Measurements from ENCODE around the gene TNFRSF12A. TPM values are rescaled to one million over a fixed set of nuclear protein-coding genes. Genes with fewer than 3 reads are reported as not detected.
A peak's percentile ranks its signal among the peaks of the same experiment; 100 is the strongest.

Gene TNFRSF12A
- total and polyA plus RNA-seq, 2 of the 13 experiments (the other 11 are each of a cell fraction or from before 2014, with no cell fraction given): 61.9 to 66.0 TPM

- TF ChIP-seq ZNF609 (CRISPR knock-in tag; IDR thresholded peaks at IDR 0.05; ENCODE audit: borderline replicate concordance) (no peak), ZNF562 (CRISPR knock-in tag; IDR thresholded peaks at IDR 0.05; ENCODE audit: borderline replicate concordance) (no peak), PRMT3 (CRISPR knock-in tag; IDR thresholded peaks at IDR 0.05; ENCODE audit: borderline replicate concordance, low read depth) (no peak), NR2F1 (CRISPR knock-in tag; IDR thresholded peaks at IDR 0.05) (0 out of 4 replicates have a peak, but pooled peaks of 1 of the 2 experiments have one; percentile 4), SRF (IDR thresholded peaks at IDR 0.05; ENCODE audit: low read depth, low read length) (no peak), ZBTB3 (CRISPR knock-in tag; IDR thresholded peaks at IDR 0.05; ENCODE audit: borderline replicate concordance, low read depth) (no peak), MATR3 (CRISPR knock-in tag; IDR thresholded peaks at IDR 0.05) (no peak), ZNF570 (CRISPR knock-in tag; IDR thresholded peaks at IDR 0.05; ENCODE audit: borderline replicate concordance) (no peak), RELA (CRISPR knock-in tag; IDR thresholded peaks at IDR 0.05) (no peak), NFRKB (IDR thresholded peaks at IDR 0.05) (no peak), ZNF577 (CRISPR knock-in tag; IDR thresholded peaks at IDR 0.05; ENCODE audit: borderline replicate concordance, low read depth) (no peak), ZSCAN9 (CRISPR knock-in tag; IDR thresholded peaks at IDR 0.05; ENCODE audit: borderline replicate concordance) (no peak), ZC3H13 (CRISPR knock-in tag; IDR thresholded peaks at IDR 0.05) (no peak)
- TF ChIP-seq, protein P1, sequence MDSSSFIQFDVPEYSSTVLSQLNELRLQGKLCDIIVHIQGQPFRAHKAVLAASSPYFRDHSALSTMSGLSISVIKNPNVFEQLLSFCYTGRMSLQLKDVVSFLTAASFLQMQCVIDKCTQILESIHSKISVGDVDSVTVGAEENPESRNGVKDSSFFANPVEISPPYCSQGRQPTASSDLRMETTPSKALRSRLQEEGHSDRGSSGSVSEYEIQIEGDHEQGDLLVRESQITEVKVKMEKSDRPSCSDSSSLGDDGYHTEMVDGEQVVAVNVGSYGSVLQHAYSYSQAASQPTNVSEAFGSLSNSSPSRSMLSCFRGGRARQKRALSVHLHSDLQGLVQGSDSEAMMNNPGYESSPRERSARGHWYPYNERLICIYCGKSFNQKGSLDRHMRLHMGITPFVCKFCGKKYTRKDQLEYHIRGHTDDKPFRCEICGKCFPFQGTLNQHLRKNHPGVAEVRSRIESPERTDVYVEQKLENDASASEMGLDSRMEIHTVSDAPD (CRISPR knock-in tag; IDR thresholded peaks at IDR 0.05): no peak
- TF ChIP-seq, protein P2, sequence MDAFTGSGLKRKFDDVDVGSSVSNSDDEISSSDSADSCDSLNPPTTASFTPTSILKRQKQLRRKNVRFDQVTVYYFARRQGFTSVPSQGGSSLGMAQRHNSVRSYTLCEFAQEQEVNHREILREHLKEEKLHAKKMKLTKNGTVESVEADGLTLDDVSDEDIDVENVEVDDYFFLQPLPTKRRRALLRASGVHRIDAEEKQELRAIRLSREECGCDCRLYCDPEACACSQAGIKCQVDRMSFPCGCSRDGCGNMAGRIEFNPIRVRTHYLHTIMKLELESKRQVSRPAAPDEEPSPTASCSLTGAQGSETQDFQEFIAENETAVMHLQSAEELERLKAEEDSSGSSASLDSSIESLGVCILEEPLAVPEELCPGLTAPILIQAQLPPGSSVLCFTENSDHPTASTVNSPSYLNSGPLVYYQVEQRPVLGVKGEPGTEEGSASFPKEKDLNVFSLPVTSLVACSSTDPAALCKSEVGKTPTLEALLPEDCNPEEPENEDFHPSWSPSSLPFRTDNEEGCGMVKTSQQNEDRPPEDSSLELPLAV (CRISPR knock-in tag; conservative IDR thresholded peaks at IDR 0.05; ENCODE audit: low read depth): no peak
- TF ChIP-seq, protein P3, sequence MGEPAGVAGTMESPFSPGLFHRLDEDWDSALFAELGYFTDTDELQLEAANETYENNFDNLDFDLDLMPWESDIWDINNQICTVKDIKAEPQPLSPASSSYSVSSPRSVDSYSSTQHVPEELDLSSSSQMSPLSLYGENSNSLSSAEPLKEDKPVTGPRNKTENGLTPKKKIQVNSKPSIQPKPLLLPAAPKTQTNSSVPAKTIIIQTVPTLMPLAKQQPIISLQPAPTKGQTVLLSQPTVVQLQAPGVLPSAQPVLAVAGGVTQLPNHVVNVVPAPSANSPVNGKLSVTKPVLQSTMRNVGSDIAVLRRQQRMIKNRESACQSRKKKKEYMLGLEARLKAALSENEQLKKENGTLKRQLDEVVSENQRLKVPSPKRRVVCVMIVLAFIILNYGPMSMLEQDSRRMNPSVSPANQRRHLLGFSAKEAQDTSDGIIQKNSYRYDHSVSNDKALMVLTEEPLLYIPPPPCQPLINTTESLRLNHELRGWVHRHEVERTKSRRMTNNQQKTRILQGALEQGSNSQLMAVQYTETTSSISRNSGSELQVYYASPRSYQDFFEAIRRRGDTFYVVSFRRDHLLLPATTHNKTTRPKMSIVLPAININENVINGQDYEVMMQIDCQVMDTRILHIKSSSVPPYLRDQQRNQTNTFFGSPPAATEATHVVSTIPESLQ (CRISPR knock-in tag; conservative IDR thresholded peaks at IDR 0.05): no peak
- TF ChIP-seq, protein P4, sequence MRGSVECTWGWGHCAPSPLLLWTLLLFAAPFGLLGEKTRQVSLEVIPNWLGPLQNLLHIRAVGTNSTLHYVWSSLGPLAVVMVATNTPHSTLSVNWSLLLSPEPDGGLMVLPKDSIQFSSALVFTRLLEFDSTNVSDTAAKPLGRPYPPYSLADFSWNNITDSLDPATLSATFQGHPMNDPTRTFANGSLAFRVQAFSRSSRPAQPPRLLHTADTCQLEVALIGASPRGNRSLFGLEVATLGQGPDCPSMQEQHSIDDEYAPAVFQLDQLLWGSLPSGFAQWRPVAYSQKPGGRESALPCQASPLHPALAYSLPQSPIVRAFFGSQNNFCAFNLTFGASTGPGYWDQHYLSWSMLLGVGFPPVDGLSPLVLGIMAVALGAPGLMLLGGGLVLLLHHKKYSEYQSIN (CRISPR knock-in tag; IDR thresholded peaks at IDR 0.05; ENCODE audit: borderline replicate concordance): no peak
Measured at GRCh38 chr16:3029491-3030221, 9.5 kb downstream of the TNFRSF12A start (continued).

All from HepG2 (cell line).